AG04450 (cell line): ENCODE results near the gene ERCC6L2. TPM values are rescaled to one million over a fixed set of nuclear protein-coding genes. Genes with fewer than 3 reads are reported as not detected.

Experiments used
- CTCF ChIA-PET: fragments of 300-600, 350-600 bp; formaldehyde crosslinking; extraction: SDS; loops from one replicate; lab custom pipeline; 2022; ENCODE audit warnings: antibody characterized with exemption, inconsistent platforms; lab: Charles Lee
- POLR2A ChIA-PET: fragments of 350-600 bp; formaldehyde crosslinking; extraction: SDS; loops from one replicate; lab custom pipeline; 2021; ENCODE audit warnings: antibody characterized with exemption, inconsistent platforms; lab: Yijun Ruan, JAX
- DNase-seq: peaks from one replicate; pipeline ENCODE4 v3.0.0-alpha.2; 2011; ENCODE audit warnings: low read depth, low spot score
- H3K27ac ChIP-seq: one replicate; pipeline ENCODE4 v1.5.1; 2012; ENCODE audit warnings: low read depth, low read length, control low read depth
- H3K27me3 ChIP-seq: one replicate; pipeline ENCODE4 v1.6.0; 2012; ENCODE audit warnings: low read length; ENCODE audit not compliant: control insufficient read depth, insufficient read depth
- H3K4me3 ChIP-seq: 2 replicates; pipeline ENCODE4 v1.5.1; 2011; ENCODE audit warnings: mild to moderate bottlenecking, low read depth, low read length, control low read depth
- H3K9me3 ChIP-seq: 2 replicates; pipeline ENCODE4 v1.5.1; 2012; ENCODE audit warnings: low read length; ENCODE audit not compliant: control insufficient read depth, insufficient read depth
- polyA plus RNA-seq: library from polyadenylated mRNA; depleted of rRNA; stranded (reverse); fragments of >200 nt; gene quantifications from 2 replicates; pipeline ENCODE4 v1.2.3, GENCODE V29; 2011
- small RNA-seq: library from RNA; depleted of rRNA; stranded (forward); fragments of <200 nt; gene quantifications from one replicate; pipeline ENCODE3, GENCODE V24; 2012; ENCODE audit warnings: low read depth; ENCODE audit not compliant: insufficient read length
- TF ChIP-seq, protein P1 (sequence below): IDR thresholded peaks from 2 replicates; pipeline ENCODE4 v1.5.1; 2011; ENCODE audit warnings: low read depth, low read length, control low read depth, inconsistent platforms

The ERCC6L2 gene
- polyA plus RNA-seq, 1 experiment, result 39.1 TPM

DNA sequence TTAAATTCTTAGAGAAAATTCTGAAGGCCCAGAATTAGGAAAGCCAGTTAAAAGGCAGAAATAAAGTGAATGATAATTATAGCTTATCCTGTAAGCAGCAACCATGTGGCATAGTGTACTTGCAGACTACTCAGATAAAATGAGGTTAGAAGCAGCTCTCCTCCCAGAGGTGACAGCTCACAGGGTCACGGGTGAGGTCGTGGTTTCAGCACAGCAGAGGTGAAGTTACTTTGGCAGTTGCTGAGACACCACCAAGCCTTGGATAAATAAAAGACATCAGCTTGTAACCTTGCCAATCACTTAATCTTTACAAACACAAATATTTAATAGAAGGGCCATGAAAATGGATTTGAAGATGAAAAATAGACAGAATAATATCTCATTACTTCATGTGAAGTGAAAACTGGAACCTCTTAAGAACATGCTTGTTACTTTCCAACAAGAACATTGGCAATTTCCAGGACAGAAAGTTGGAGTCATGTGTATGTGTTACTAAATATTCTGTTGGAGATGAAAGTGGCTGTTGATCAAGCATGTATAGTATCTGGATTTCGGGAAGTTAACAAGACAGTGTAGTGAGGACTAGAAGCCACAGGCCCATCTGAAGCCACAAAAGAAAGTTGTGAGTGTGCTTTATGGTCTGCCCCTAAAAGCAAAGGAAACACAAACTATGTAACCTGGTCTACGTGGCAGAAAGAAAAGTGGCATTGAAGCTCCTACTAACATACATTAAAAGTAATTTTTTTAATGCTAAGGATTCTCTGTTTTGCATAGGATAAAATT is 134.4 kb downstream of the ERCC6L2 start:
- TF ChIP-seq, protein P1, sequence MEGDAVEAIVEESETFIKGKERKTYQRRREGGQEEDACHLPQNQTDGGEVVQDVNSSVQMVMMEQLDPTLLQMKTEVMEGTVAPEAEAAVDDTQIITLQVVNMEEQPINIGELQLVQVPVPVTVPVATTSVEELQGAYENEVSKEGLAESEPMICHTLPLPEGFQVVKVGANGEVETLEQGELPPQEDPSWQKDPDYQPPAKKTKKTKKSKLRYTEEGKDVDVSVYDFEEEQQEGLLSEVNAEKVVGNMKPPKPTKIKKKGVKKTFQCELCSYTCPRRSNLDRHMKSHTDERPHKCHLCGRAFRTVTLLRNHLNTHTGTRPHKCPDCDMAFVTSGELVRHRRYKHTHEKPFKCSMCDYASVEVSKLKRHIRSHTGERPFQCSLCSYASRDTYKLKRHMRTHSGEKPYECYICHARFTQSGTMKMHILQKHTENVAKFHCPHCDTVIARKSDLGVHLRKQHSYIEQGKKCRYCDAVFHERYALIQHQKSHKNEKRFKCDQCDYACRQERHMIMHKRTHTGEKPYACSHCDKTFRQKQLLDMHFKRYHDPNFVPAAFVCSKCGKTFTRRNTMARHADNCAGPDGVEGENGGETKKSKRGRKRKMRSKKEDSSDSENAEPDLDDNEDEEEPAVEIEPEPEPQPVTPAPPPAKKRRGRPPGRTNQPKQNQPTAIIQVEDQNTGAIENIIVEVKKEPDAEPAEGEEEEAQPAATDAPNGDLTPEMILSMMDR, result no peak
- no peak overlapping the region for H3K27ac ChIP-seq
- no peaks in the 10 kb centered on the region for H3K9me3 ChIP-seq
- ChIA-PET CTCF (no interaction called here), POLR2A (no interaction called here)
- no peak overlapping the region for H3K4me3 ChIP-seq
- DNase-seq, result no peak
- H3K27me3 ChIP-seq, result no peaks in the 10 kb centered on the region

DNA sequence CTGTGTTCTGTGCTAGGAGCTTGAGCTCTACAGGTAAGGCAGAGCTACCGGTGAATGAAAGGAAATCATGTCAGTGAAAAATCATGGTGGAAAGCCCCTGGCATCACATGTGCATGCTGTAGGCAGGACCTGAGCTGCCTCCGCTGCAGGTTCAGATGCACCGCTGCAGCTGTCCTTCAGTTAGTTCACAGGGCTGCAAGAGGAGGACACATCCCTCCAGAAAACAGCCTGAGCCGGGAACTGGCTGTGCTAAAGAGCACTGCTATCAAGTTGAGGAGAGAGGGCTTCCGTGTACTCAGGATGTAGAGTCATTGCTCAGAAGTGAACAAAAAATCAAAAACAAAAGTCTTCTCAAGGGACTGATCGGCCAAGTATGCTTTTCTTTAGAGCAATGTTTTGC is 138.6 kb downstream of the ERCC6L2 start:
- POLR2A ChIA-PET, result no interaction called here

DNA sequence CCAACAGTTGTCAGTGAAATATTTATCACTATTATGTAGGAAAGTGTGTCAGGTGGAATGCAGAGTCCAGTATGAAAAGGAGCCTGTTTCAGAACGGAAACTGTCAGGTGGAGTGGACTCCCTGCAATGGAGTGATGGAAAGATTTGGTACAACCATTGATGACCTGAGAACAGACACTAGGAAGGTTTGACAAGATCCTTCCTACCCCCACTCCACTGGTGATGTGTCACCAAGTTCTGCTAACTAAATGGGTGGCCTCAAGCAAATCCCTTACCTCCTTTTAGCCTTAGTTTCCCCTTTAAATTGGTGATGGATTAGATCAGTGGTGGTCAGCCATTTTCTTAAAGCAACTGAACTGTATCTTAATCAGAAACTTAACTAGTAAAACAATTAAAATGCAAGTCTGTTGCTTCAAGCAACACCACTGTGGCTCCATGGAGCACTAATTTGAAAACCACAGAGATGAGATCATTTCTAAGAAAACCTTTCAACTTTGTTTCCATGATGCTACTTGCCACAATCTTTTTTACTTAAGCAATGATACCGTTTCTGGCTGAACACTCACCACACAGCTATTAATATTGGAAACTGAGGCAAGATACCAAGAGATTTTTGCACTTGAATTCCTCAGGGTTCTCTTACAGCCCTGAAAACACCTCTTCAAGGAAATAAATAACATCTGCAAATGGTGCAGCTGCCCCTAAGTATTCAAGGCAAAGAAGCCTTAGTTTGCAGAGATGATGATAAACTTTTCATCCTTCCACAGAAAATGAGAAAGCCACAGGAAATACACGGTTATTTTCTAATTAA is 140.6 kb downstream of the ERCC6L2 start:
- Histone ChIP-seq H3K27ac (no peak overlapping the region), H3K4me3 (no peak overlapping the region), H3K27me3 (peaks cover 10% of the 10 kb centered on the region), H3K9me3 (no peaks in the 10 kb centered on the region; the same call in 1 of the 2 replicates)
- POLR2A ChIA-PET, result no interaction called here
- no peak for DNase-seq
- CTCF ChIA-PET, result no interaction called here
- TF ChIP-seq, protein P1, result no peak

More for the DNA sequence above, 138.6 kb downstream of the ERCC6L2 start:
- DNase-seq, result no peak
- CTCF ChIA-PET, result no interaction called here
- Histone ChIP-seq H3K27ac (no peak overlapping the region), H3K9me3 (no peaks in the 10 kb centered on the region), H3K27me3 (no peaks in the 10 kb centered on the region), H3K4me3 (no peak overlapping the region)
- TF ChIP-seq, protein P1, result no peak

Small RNA genes lying within 50 kb of the gene (small RNA-seq; reads per million reads assigned to genes)
- gene RNA5SP289 (not detected), gene RNU2-46P (not detected)
